Neuronal stem cell (in vitro differentiated cells): ENCODE data around the gene PRR7.

Source experiments
- DNase-seq: peaks from one replicate; pipeline ENCODE4 v3.0.0-alpha.2; 2013; ENCODE audit warnings: low spot score
- H2AFZ ChIP-seq: one replicate; pipeline ENCODE4 v1.6.1; 2013; ENCODE audit warnings: mild to moderate bottlenecking, low read length, inconsistent platforms
- H2AK5ac ChIP-seq: 2 replicates; pipeline ENCODE4 v1.6.1; 2013; ENCODE audit warnings: low read depth, mild to moderate bottlenecking, inconsistent platforms, low read length, moderate library complexity, mixed read lengths
- H2BK120ac ChIP-seq: 2 replicates; pipeline ENCODE4 v1.6.1; 2013; ENCODE audit warnings: low read depth, mild to moderate bottlenecking, inconsistent platforms, low read length, moderate library complexity, mixed read lengths
- H2BK12ac ChIP-seq: one replicate; pipeline ENCODE4 v1.6.1; 2013; ENCODE audit warnings: low read length, inconsistent platforms
- H2BK15ac ChIP-seq: 2 replicates; pipeline ENCODE4 v1.6.1; 2013; ENCODE audit warnings: mild to moderate bottlenecking, low read length, inconsistent platforms, mixed read lengths
- H2BK5ac ChIP-seq: one replicate; pipeline ENCODE4 v1.6.1; 2013; ENCODE audit warnings: inconsistent platforms, mild to moderate bottlenecking, low read length, moderate library complexity
- H3K14ac ChIP-seq: one replicate; pipeline ENCODE4 v1.6.1; 2013; ENCODE audit warnings: low read length, inconsistent platforms
- H3K18ac ChIP-seq: 2 replicates; pipeline ENCODE4 v1.6.1; 2013; ENCODE audit warnings: low read length, inconsistent platforms
- H3K23ac ChIP-seq: 2 replicates; pipeline ENCODE4 v1.6.1; 2013; ENCODE audit warnings: low read depth, mild to moderate bottlenecking, mixed read lengths, low read length, inconsistent platforms; ENCODE audit not compliant: poor library complexity
- H3K27ac ChIP-seq: replicated peaks from 3 replicates; pipeline ENCODE4 v1.5.1; 2013; ENCODE audit warnings: low read length, inconsistent platforms
- H3K27me3 ChIP-seq, 3 experiments: 2 replicates each; pipeline ENCODE4 v1.6.1; 2013; ENCODE audit warnings: low read length in 3 of 3, mild to moderate bottlenecking in 2 of 3, inconsistent platforms in 1 of 3, low read depth in 1 of 3, mixed read lengths in 1 of 3, moderate library complexity in 1 of 3; ENCODE audit not compliant: control insufficient read depth in 3 of 3, insufficient read depth in 3 of 3
- H3K36me3 ChIP-seq, 2 donors: replicated peaks in 1 of 2; 2 replicates each; pipeline ENCODE4 v1.6.1; 2013; ENCODE audit warnings: low read length in 2 of 2; ENCODE audit not compliant: control insufficient read depth in 2 of 2, insufficient read depth in 2 of 2
- H3K4ac ChIP-seq: 2 replicates; pipeline ENCODE4 v1.6.1; 2013; ENCODE audit warnings: inconsistent platforms, mild to moderate bottlenecking, low read length, moderate library complexity
- H3K4me1 ChIP-seq, 2 donors: 1 replicate in 1 of 2; 2 replicates in 1 of 2; pipeline ENCODE4 v1.6.1; 2013; ENCODE audit warnings: low read length in 2 of 2, low read depth in 1 of 2; ENCODE audit not compliant: control insufficient read depth in 2 of 2, insufficient read depth in 1 of 2
- H3K4me2 ChIP-seq: one replicate; pipeline ENCODE4 v1.6.1; 2013; ENCODE audit warnings: mild to moderate bottlenecking, low read length, inconsistent platforms; ENCODE audit not compliant: insufficient read depth, poor library complexity, severe bottlenecking
- H3K4me3 ChIP-seq, 2 donors: 2 replicates each; pipeline ENCODE4 v1.5.1; 2013; ENCODE audit warnings: low read length in 2 of 2, mild to moderate bottlenecking in 2 of 2, inconsistent platforms in 1 of 2, moderate library complexity in 1 of 2
- H3K79me1 ChIP-seq: one replicate; pipeline ENCODE4 v1.6.1; 2013; ENCODE audit warnings: low read depth, mild to moderate bottlenecking, inconsistent platforms, low read length, moderate library complexity
- H3K9ac ChIP-seq: one replicate; pipeline ENCODE4 v1.6.1; 2013; ENCODE audit warnings: mild to moderate bottlenecking, low read depth, low read length, inconsistent platforms; ENCODE audit not compliant: poor library complexity
- H3K9me3 ChIP-seq, 2 donors: replicated peaks in 1 of 2; 2 replicates each; pipeline versions ENCODE3 to v1.6.1; 2013; ENCODE audit warnings: low read length in 2 of 2, mild to moderate bottlenecking in 2 of 2, inconsistent platforms in 1 of 2, low read depth in 1 of 2, mixed read lengths in 1 of 2, moderate library complexity in 1 of 2; ENCODE audit not compliant: control insufficient read depth in 2 of 2, insufficient read depth in 1 of 2
- H4K8ac ChIP-seq: one replicate; pipeline ENCODE4 v1.6.1; 2013; ENCODE audit warnings: low read depth, mild to moderate bottlenecking, inconsistent platforms, low read length, moderate library complexity
- H4K91ac ChIP-seq: one replicate; pipeline ENCODE4 v1.6.1; 2013; ENCODE audit warnings: low read length, low read depth, mild to moderate bottlenecking, inconsistent platforms; ENCODE audit not compliant: poor library complexity
- WGBS, 2 donors: extraction: QIAGEN DNeasy Blood & Tissue Kit; methylation state at CpG; one replicate each; pipeline ENCODE4 v1.1.7; 2013; ENCODE audit warnings: missing lambda C conversion rate in 2 of 2, mixed read lengths in 1 of 2; ENCODE audit not compliant: insufficient read length in 2 of 2, insufficient replicate concordance in 1 of 2; ENCODE audit errors: extremely low coverage in 2 of 2; 5-methylcytosine and 5-hydroxymethylcytosine counted together

The PRR7 gene

GRCh38 chr5:177455661-177456590 is 9.3 kb downstream of the PRR7 start:
- Histone ChIP-seq H2BK12ac (peak overlapping the region; percentile 67), H4K91ac (no peak overlapping the region), H2BK15ac (peak overlapping the region; percentile 87), H3K9me3 (peaks cover 0 to 2% of the 10 kb centered on the region in 2 donors), H2BK5ac (peak overlapping the region; percentile 91), H2BK120ac (peak overlapping the region; percentile 94), H2AFZ (no peak overlapping the region), H3K4me1 (peaks cover 19 to 21% of the 10 kb centered on the region in 2 donors), H3K4me2 (peak overlapping the region; percentile 98), H3K4ac (peak overlapping the region; percentile 80), H3K23ac (peak overlapping the region; percentile 100), H3K27ac (peak overlapping the region; percentile 92), H3K79me1 (peaks cover 13% of the 10 kb centered on the region), H3K9ac (peak overlapping the region; percentile 99), H2AK5ac (peak overlapping the region; percentile 98), H3K18ac (peak overlapping the region; percentile 99), H3K27me3 (peaks cover 0 to 2% (median 0%) of the 10 kb centered on the region in 3 experiments), H3K4me3 (peak overlapping the region in 1 of 2 donors; percentile 85), H3K14ac (peak overlapping the region; percentile 98), H3K36me3 (peaks cover 34 to 83% of the 10 kb centered on the region in 2 donors), H4K8ac (no peak overlapping the region)
- DNase-seq = peak; percentile 94
- no CpG with 5 or more reads among the region's 76 CpGs for WGBS, 2 donors

- no peak overlapping the region for H2BK15ac ChIP-seq
- H3K27ac ChIP-seq = peak overlapping the region; percentile 8
- H3K27me3 ChIP-seq = peaks cover 0 to 2% (median 0%) of the 10 kb centered on the region in 3 experiments
- H2BK12ac ChIP-seq = no peak overlapping the region
- peaks cover 37 to 87% of the 10 kb centered on the region in 2 donors for H3K36me3 ChIP-seq
- no peak overlapping the region for H3K23ac ChIP-seq
- no peak overlapping the region for H2BK120ac ChIP-seq
- no peak overlapping the region for H4K8ac ChIP-seq
- H3K9ac ChIP-seq = no peak overlapping the region
- H4K91ac ChIP-seq = no peak overlapping the region
- peaks cover 19 to 21% of the 10 kb centered on the region in 2 donors for H3K4me1 ChIP-seq
- no peak overlapping the region for H2AFZ ChIP-seq
- H3K4ac ChIP-seq = no peak overlapping the region
- no peak overlapping the region for H3K18ac ChIP-seq
- H2BK5ac ChIP-seq = no peak overlapping the region
- peaks cover 0 to 3% of the 10 kb centered on the region in 2 donors for H3K9me3 ChIP-seq
- peaks cover 17% of the 10 kb centered on the region for H3K79me1 ChIP-seq
- no peak overlapping the region for H3K4me3 ChIP-seq
- H3K14ac ChIP-seq = no peak overlapping the region
- WGBS, 2 donors = no CpG with 5 or more reads among the region's 12 CpGs
- no peak for DNase-seq
- H3K4me2 ChIP-seq = no peak overlapping the region
- H2AK5ac ChIP-seq = no peak overlapping the region
These were observed 10.0 kb downstream of the PRR7 start for GRCh38 chr5:177456591-177456964.

GRCh38 chr5:177456976-177457851 is 10.6 kb downstream of the PRR7 start:
- H3K4me2 ChIP-seq = no peak overlapping the region
- H3K27ac ChIP-seq = peak overlapping the region; percentile 8
- peaks cover 0 to 3% of the 10 kb centered on the region in 2 donors for H3K9me3 ChIP-seq
- H4K8ac ChIP-seq = no peak overlapping the region
- H2AK5ac ChIP-seq = no peak overlapping the region
- peaks cover 40 to 90% of the 10 kb centered on the region in 2 donors for H3K36me3 ChIP-seq
- peak overlapping the region; percentile 44 for H2BK120ac ChIP-seq
- H3K4me1 ChIP-seq = peaks cover 19 to 21% of the 10 kb centered on the region in 2 donors
- WGBS, 2 donors = no CpG with 5 or more reads among the region's 24 CpGs
- H4K91ac ChIP-seq = no peak overlapping the region
- H3K9ac ChIP-seq = no peak overlapping the region
- H3K4me3 ChIP-seq = no peak overlapping the region
- H2AFZ ChIP-seq = no peak overlapping the region
- H3K14ac ChIP-seq = no peak overlapping the region
- H3K23ac ChIP-seq = no peak overlapping the region
- no peak overlapping the region for H3K4ac ChIP-seq
- no peak overlapping the region for H2BK12ac ChIP-seq
- H3K18ac ChIP-seq = peak overlapping the region; percentile 24
- peak; percentile 97 for DNase-seq
- peaks cover 0 to 2% (median 0%) of the 10 kb centered on the region in 3 experiments for H3K27me3 ChIP-seq
- no peak overlapping the region for H2BK5ac ChIP-seq
- H2BK15ac ChIP-seq = no peak overlapping the region
- peaks cover 19% of the 10 kb centered on the region for H3K79me1 ChIP-seq
